OCI-M2 (cell line): ENCODE results near the gene VEGFA.

ENCODE experiments used
- DNase-seq: peaks from one replicate; lab custom pipeline; 2025; ENCODE audit not compliant: unreplicated experiment; lab: John Stamatoyannopoulos, UW

The VEGFA gene

DNA sequence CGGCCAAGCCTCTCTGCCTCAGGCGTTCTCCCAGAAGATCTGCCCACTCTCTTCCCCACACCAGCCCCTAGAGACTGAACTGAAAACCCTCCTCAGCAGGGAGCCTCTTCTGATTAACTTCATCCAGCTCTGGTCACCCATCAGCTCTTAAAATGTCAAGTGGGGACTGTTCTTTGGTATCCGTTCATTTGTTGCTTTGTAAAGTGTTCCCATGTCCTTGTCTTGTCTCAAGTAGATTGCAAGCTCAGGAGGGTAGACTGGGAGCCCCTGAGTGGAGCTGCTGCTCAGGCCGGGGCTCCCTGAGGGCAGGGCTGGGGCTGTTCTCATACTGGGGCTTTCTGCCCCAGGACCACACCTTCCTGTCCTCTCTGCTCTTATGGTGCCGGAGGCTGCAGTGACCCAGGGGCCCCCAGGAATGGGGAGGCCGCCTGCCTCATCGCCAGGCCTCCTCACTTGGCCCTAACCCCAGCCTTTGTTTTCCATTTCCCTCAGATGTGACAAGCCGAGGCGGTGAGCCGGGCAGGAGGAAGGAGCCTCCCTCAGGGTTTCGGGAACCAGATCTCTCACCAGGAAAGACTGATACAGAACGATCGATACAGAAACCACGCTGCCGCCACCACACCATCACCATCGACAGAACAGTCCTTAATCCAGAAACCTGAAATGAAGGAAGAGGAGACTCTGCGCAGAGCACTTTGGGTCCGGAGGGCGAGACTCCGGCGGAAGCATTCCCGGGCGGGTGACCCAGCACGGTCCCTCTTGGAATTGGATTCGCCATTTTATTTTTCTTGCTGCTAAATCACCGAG lies 14.2 kb downstream of the VEGFA start:
- no peak for DNase-seq

- DNase-seq, result no peak
Measured at GRCh38 chr6:43785220-43785752, 15.3 kb downstream of the VEGFA start.

GRCh38 chr6:43785904-43786303 lies 15.9 kb downstream of the VEGFA start:
- DNase-seq, result no peak

DNA sequence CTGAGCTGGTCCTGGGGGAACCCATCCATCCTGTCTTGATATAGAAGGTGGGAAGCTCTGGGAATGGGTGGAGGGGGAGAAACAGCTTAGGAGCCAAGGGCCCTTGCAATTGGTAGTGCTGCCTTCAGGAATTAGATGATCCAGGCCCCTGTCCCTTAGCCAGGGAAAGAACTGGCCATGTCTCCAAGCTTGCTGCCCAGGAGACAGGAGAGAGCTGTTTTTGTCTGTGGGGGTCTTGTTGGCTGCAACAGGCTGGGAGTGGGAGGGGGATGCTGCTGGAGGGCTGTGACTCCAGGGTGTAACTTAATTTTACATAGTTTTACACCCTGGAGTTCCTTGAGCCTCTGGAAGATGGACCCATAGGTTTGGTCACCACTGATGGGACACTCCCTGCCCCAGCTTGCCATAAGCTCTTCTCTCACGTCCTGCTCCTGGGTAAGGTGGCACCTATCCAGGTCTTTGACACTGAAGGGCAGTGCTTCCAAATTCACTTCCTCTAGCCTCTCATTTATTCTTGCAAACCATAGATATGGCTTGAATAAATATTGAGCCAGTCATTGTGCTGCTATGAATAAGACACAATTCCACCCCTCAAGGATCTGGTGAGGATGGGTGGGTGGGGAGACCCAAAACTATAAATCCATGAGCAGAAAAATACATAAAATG lies 16.8 kb downstream of the VEGFA start:
- no peak for DNase-seq

DNA sequence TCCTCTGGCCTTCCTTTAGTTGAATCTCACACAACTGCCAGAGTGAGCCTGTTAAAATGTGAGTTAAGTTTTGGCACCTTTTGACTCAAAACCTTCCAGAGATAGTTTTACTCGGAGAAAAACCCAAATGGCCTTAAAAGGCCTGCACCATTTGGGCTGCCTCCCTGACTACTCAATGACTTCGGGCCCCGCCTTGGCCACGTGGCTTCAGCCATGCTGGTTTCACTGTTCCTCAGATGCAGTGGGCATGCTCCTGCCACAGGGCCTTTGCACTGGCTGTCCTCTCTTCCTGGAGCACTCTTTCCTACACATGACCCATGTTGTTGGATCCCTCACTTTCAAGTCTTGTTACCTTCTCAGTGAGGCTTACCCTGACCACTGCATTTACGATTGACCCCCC lies 18.3 kb downstream of the VEGFA start:
- no peak for DNase-seq

- DNase-seq, result no peak
Measured at GRCh38 chr6:43789447-43789846, 19.4 kb downstream of the VEGFA start.

GRCh38 chr6:43790031-43790430 lies 20.0 kb downstream of the VEGFA start:
- no peak for DNase-seq

DNA sequence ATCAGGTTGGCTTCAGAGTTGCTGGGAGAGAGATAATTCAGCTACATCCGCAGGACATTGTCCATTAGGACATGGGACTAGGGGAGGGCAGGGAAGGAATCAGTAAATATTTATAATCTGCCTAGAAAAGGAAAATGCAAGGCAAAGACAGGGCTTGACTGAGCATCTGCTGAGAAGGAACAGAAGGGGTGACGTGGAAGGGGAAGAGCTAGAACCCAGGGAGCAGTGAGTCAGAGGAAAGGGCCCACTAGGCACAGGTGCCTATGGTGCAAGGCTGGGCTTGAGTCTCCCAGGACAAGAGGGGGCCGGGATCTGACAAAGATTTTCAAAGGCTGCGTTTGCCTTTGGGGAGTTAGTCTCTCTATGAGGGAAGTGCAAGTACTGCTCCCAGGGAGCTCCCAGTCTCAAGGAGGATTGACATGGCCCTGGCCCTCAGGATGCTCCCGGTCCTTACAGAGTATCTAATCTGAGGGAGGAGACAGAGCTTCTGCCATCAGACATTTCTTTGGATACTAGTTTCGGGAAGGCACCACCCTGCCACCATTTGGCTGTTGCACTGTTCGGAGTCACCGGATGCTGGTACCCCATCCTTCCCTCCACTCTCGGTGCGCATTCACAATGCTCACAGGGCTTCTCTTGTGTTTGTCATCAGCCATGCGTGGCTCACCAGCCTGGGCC lies 21.9 kb downstream of the VEGFA start:
- DNase-seq, result no peak

- no peak for DNase-seq
Measured at GRCh38 chr6:43793154-43793874, 23.3 kb downstream of the VEGFA start.

DNA sequence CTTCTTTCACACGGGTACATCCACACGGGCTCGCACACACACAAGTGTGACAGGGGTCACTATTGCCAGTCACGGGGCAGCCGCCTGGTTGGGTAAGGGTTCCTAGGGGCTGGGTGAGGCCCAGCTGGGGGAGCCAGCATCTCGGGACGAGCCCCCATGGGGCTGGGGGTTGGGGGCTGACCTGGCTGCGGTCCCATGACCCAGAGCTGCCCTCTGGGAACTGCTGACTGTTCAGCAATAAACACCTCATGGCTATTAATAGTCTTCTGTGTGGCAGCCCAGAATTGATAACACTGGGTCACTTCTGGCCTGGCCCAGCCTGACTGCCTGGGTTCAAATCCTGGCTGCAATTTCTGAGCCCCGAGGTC lies 23.8 kb downstream of the VEGFA start:
- no peak for DNase-seq

DNA sequence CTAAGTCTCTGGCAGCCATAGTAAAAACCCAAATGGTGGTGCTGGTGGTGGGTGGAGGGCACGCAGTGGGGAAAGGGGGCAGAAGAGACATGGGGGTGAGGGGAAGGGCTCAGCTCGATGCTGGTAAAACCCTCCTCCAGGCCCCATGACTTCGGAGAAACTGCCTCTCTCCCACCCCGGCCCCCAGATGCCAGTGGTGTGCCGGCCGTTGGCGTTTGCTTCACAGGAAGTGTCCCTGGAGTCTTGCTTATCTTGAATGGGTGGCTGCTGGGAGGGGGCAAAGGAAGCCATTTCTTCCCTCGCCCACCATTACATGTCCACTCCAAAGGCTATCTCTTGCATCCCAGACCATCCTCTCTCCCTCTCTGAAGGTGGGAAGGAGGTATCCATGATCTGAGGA lies 25.4 kb downstream of the VEGFA start:
- no peak for DNase-seq

DNA sequence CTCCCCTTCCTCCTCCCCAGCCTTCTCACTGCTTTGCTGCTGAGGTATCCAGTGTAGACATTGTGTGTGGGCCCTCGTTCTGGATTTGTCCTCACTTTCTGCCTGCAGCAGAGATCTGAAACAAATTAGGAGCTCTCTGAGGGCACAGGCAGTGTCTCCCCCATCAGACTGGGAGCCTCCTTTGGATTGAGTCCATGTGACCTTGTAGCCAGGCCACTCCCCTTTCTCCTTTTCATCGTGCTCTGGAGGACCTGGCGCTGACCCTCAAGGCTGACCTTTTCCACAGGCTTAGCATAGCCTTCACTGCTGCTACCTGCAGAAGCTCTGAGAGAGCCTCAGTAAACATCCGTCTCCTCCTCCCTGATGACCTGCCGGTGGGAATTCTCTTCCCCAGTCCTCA lies 26.2 kb downstream of the VEGFA start:
- DNase-seq, result no peak

GRCh38 chr6:43796903-43797890 lies 27.2 kb downstream of the VEGFA start:
- DNase-seq, result no peak

DNA sequence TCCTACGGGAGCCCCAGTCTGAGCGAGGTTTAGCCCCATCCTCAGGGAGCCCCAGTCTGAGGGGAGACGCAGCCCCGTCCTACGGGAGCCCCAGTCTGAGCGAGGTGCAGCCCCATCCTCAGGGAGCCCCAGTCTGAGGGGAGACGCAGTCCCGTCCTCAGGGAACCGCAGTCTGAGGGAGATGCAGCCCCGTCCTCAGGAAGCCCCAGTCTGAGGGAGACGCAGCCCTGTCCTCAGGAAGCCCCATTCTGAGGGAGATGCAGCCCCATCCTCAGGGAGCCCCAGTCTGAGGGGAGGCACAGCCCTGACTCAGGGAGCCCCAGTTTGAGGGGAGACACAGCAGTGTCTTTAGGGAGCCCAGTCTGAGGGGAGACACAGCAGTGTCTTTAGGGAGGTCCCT lies 27.9 kb downstream of the VEGFA start:
- no peak for DNase-seq

GRCh38 chr6:43798688-43799444 lies 28.9 kb downstream of the VEGFA start:
- DNase-seq, result no peak

- no peak for DNase-seq
Measured at GRCh38 chr6:43799551-43800297, 29.7 kb downstream of the VEGFA start.

GRCh38 chr6:43800298-43800623 lies 30.2 kb downstream of the VEGFA start:
- no peak for DNase-seq

DNA sequence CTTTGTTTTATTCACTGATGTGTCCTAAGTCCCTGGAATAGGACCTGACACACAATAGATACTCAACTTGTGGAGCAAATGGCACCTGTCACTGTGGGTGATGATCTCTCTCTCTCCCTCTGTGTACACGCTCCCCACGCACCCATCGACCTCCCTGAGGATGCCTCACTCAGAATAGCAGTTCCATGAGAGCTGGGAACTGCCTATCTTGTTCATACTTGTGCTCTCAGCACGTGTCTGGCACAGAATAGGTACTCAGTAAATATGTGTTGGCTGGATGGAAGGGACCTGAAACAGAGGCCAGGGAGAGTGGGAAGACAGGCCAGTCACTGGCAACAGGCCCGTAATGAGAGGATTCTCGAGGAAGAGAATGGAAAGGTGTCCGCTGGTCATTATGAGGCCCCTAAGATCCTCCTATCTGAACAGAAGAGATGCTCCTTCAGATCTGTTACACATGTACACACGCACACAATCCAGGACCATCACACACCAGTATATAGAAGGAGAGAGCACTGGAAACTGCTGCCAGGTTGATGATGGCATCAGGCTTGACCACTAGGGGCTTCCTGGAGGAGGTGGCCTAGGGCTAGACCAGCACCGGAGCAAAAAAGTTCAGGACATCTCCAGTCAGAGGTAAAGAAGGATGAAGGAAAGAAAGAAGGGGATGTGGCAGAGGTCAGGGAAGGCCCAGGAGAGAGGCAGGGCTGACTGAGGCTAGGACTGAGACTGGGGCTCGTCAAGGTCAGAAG lies 30.9 kb downstream of the VEGFA start:
- DNase-seq, result no peak
